K562 (cell line): Measurements from ENCODE around the gene BET1L. TPM values are rescaled to one million over a fixed set of nuclear protein-coding genes. Genes with fewer than 3 reads are reported as not detected.

Experiments used
- CBX3 ChIP-seq, 2 experiments: IDR thresholded peaks; 1 replicate in 1 of 2; 2 replicates in 1 of 2; pipeline ENCODE4 v1.6.1; 2012; ENCODE audit warnings: inconsistent platforms in 2 of 2, low read length in 2 of 2, borderline replicate concordance in 1 of 2, control low read depth in 1 of 2
- DIDO1 ChIP-seq: fragments of 450-650 bp; IDR thresholded peaks from 2 replicates; pipeline ENCODE4 v1.6.1; 2016; ENCODE audit warnings: low read depth, missing biosample characterization, missing genetic modification characterization
- DPF2 ChIP-seq: fragments of 450-650 bp; IDR thresholded peaks from 2 replicates; pipeline ENCODE4 v1.6.1; 2016
- HES1 ChIP-seq: fragments of 450-650 bp; IDR thresholded peaks from 2 replicates; pipeline ENCODE4 v1.6.1; 2016; ENCODE audit warnings: low read depth, mild to moderate bottlenecking, moderate library complexity
- IRF1 ChIP-seq: sonication (generic); formaldehyde crosslinking; IDR thresholded peaks from 2 replicates; pipeline ENCODE4 v1.8.0; 2022; ENCODE audit warnings: missing genetic modification reagents, mild to moderate bottlenecking, borderline replicate concordance
- KDM1A ChIP-seq, 2 experiments: fragments of 450-650 bp; IDR thresholded peaks; 2 replicates each; pipeline ENCODE4 v1.6.1; 2016; ENCODE audit warnings: mild to moderate bottlenecking in 2 of 2
- MLX ChIP-seq, 2 experiments: fragments of 450-650 bp in 1 of 2; sonication (generic) in 1 of 2; formaldehyde crosslinking; conservative IDR thresholded peaks; 2 replicates each; pipeline versions ENCODE4 v1.4.0 to v1.8.1; 2020 to 2022; ENCODE audit warnings: mild to moderate bottlenecking in 1 of 2, missing genetic modification reagents in 1 of 2
- MTA3 ChIP-seq: fragments of 450-650 bp; formaldehyde crosslinking; IDR thresholded peaks from 2 replicates; pipeline ENCODE4 v1.6.1; 2017; ENCODE audit warnings: mild to moderate bottlenecking, borderline replicate concordance
- PHB2 ChIP-seq: fragments of 450-650 bp; IDR thresholded peaks from 2 replicates; pipeline ENCODE4 v1.6.1; 2017; ENCODE audit warnings: low read depth
- SRF ChIP-seq, 2 experiments: fragments of 250-450, 450-650 bp in 1 of 2; sonication (Bioruptor Pico) in 1 of 2; sonication (generic) in 1 of 2; formaldehyde crosslinking; IDR thresholded peaks; 2 replicates each; pipeline versions ENCODE4 v1.5.0 to v1.5.1; 2020 to 2022; ENCODE audit warnings: mild to moderate bottlenecking in 1 of 2, missing genetic modification reagents in 1 of 2
- SRSF1 ChIP-seq: fragments of 200-400 bp; formaldehyde crosslinking; IDR thresholded peaks from 2 replicates; pipeline ENCODE4 v1.6.1; 2017; ENCODE audit warnings: mild to moderate bottlenecking, low read depth, low read length, moderate library complexity
- TBL1XR1 ChIP-seq, 2 experiments: IDR thresholded peaks; 2 replicates each; pipeline ENCODE4 v1.6.1; 2012; ENCODE audit warnings: improper control_type of control experiment in 2 of 2, low read length in 2 of 2, mild to moderate bottlenecking in 1 of 2
- ZBTB17 ChIP-seq: fragments of 450-650 bp; formaldehyde crosslinking; IDR thresholded peaks from 2 replicates; pipeline ENCODE4 v1.4.0; 2020; ENCODE audit warnings: mild to moderate bottlenecking
- ZC3H4 ChIP-seq: sonication (generic); formaldehyde crosslinking; IDR thresholded peaks from 2 replicates; pipeline ENCODE4 v1.9.0; 2021; ENCODE audit warnings: missing genetic modification reagents, borderline replicate concordance
- ZFP30 ChIP-seq: fragments of 250-450 bp; sonication (Bioruptor Pico); IDR thresholded peaks from 2 replicates; pipeline ENCODE4 v1.8.0; 2022; ENCODE audit warnings: moderate library complexity, mild to moderate bottlenecking, inconsistent platforms, borderline replicate concordance
- polyA plus RNA-seq, 8 experiments: library from polyadenylated mRNA; depleted of rRNA in 4 of 8; stranded (reverse) in 5 of 8; unstranded in 3 of 8; fragments of >200 nt; fragmentation: Nextera tagmentation in 2 of 8; fragmentation: Illumina TruSeq in 1 of 8; extraction: Ambion mirVana in 2 of 8; extraction: Trizol in 1 of 8; gene quantifications; 2 replicates each; pipeline versions ENCODE4 v1.2.1 to v1.2.3, GENCODE V29; 2011 to 2014; ENCODE audit warnings: inconsistent platforms in 1 of 8, missing spikeins in 1 of 8
- total RNA-seq, 7 experiments: library from RNA; depleted of rRNA in 6 of 7; stranded (reverse); fragments of >200 nt in 6 of 7; fragmentation: Illumina TruSeq in 2 of 7; extraction: Trizol in 2 of 7; gene quantifications; 2 replicates each; pipeline versions ENCODE4 v1.2.1 to v1.2.3, GENCODE V29; 2011 to 2021; ENCODE audit warnings: low replicate concordance in 1 of 7
- TF ChIP-seq, protein P1 (sequence below): fragments of 450-650 bp; formaldehyde crosslinking; IDR thresholded peaks from 2 replicates; pipeline ENCODE4 v1.4.0; 2020; ENCODE audit warnings: mild to moderate bottlenecking
- TF ChIP-seq, protein P2 (sequence below): sonication (generic); IDR thresholded peaks from 2 replicates; pipeline ENCODE4 v1.6.1; 2016
- TF ChIP-seq, protein P3 (sequence below): sonication (generic); formaldehyde crosslinking; IDR thresholded peaks from 2 replicates; pipeline ENCODE4 v1.8.0; 2022; ENCODE audit warnings: mild to moderate bottlenecking, missing genetic modification reagents, borderline replicate concordance
- TF ChIP-seq, protein P4 (sequence below): sonication (generic); formaldehyde crosslinking; IDR thresholded peaks from 2 replicates; pipeline ENCODE4 v1.8.1; 2023; ENCODE audit warnings: mild to moderate bottlenecking, missing genetic modification reagents

Gene BET1L
- total and polyA plus RNA-seq, 9 of the 15 experiments (the other 6 are each of a cell fraction or from before 2014, with no cell fraction given) = 9.9 to 69.1 (median 19.9) TPM

DNA sequence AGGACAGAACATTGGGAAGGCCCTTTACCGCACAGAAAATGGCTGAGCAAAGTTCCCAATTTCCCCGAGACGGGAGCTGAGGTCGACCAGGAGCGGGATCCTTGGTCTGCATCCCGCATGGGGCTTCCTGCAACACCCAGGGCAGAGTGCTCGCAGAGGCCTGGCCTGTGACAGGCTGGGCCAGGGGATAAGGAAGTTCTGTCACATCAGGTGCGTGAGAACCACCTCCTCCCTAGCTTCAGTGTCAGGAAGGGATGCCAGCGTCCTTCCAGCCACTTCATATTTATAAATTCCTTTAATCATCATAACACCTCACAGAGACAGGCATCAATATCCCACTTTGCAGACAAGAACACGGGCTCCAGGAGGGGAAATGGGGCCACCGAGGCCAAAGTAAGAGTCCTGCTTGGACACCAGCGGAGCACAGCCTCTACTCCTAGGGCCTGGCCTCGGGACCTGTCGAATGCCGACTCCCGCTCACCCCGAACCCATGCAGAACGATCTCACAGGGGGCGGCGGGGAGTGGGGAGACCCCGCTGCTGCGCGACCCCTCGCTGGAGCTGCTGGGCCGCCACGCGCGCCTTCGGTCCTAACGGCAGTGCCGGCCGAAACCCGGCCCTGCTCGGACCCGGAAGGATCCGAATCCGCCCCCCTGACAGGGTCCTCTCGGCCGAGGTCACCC, 532 bp downstream of the BET1L start (continued):
- TF ChIP-seq SRF (CRISPR knock-in tag; IDR thresholded peaks at IDR 0.05) (no peak), CBX3 (IDR thresholded peaks at IDR 0.05; ENCODE audit: borderline replicate concordance in 1 of 2, low read length in 2 of 2) (no peak), SRSF1 (no peak), KDM1A (IDR thresholded peaks at IDR 0.05) (no peak), TBL1XR1 (IDR thresholded peaks at IDR 0.05; ENCODE audit: low read length in 2 of 2) (no peak), HES1 (no peak), ZFP30 (CRISPR knock-in tag) (no peak), DIDO1 (tag) (no peak), DPF2 (no peak; the same call in 1 of the 2 replicates), ZC3H4 (CRISPR knock-in tag) (no peak), MLX (CRISPR knock-in tag; conservative IDR thresholded peaks at IDR 0.05) (no peak), MTA3 (no peak), ZBTB17 (CRISPR knock-in tag) (peak; percentile 64; the same call in 1 of the 2 replicates), IRF1 (no peak), PHB2 (no peak)
- TF ChIP-seq, protein P1, sequence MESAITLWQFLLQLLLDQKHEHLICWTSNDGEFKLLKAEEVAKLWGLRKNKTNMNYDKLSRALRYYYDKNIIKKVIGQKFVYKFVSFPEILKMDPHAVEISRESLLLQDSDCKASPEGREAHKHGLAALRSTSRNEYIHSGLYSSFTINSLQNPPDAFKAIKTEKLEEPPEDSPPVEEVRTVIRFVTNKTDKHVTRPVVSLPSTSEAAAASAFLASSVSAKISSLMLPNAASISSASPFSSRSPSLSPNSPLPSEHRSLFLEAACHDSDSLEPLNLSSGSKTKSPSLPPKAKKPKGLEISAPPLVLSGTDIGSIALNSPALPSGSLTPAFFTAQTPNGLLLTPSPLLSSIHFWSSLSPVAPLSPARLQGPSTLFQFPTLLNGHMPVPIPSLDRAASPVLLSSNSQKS = no peak
- TF ChIP-seq, protein P2, sequence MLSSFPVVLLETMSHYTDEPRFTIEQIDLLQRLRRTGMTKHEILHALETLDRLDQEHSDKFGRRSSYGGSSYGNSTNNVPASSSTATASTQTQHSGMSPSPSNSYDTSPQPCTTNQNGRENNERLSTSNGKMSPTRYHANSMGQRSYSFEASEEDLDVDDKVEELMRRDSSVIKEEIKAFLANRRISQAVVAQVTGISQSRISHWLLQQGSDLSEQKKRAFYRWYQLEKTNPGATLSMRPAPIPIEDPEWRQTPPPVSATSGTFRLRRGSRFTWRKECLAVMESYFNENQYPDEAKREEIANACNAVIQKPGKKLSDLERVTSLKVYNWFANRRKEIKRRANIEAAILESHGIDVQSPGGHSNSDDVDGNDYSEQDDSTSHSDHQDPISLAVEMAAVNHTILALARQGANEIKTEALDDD = no peak
- TF ChIP-seq, protein P3, sequence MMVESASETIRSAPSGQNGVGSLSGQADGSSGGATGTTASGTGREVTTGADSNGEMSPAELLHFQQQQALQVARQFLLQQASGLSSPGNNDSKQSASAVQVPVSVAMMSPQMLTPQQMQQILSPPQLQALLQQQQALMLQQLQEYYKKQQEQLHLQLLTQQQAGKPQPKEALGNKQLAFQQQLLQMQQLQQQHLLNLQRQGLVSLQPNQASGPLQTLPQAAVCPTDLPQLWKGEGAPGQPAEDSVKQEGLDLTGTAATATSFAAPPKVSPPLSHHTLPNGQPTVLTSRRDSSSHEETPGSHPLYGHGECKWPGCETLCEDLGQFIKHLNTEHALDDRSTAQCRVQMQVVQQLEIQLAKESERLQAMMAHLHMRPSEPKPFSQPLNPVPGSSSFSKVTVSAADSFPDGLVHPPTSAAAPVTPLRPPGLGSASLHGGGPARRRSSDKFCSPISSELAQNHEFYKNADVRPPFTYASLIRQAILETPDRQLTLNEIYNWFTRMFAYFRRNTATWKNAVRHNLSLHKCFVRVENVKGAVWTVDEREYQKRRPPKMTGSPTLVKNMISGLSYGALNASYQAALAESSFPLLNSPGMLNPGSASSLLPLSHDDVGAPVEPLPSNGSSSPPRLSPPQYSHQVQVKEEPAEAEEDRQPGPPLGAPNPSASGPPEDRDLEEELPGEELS (CRISPR knock-in tag) = 0 out of 2 replicates have a peak, but pooled peaks have one; percentile 24
- TF ChIP-seq, protein P4, sequence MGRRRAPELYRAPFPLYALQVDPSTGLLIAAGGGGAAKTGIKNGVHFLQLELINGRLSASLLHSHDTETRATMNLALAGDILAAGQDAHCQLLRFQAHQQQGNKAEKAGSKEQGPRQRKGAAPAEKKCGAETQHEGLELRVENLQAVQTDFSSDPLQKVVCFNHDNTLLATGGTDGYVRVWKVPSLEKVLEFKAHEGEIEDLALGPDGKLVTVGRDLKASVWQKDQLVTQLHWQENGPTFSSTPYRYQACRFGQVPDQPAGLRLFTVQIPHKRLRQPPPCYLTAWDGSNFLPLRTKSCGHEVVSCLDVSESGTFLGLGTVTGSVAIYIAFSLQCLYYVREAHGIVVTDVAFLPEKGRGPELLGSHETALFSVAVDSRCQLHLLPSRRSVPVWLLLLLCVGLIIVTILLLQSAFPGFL = no peak
